Germinal center (tissue), 1 donor: Measurements from ENCODE around the gene ATXN10.
A peak's percentile ranks its signal among the peaks of the same experiment; 100 is the strongest.

Experiments used
- DNase-seq: peaks from one replicate; pipeline ENCODE4 v3.0.0; 2012; ENCODE audit warnings: mixed read lengths, low spot score

ATXN10 gene

GRCh38 chr22:45758603-45759002 is 87.0 kb downstream of the ATXN10 start:
- no peak for DNase-seq

GRCh38 chr22:45760682-45761081 is 89.0 kb downstream of the ATXN10 start:
- no peak for DNase-seq

GRCh38 chr22:45762545-45763235 is 91.1 kb downstream of the ATXN10 start:
- DNase-seq: no peak

GRCh38 chr22:45763236-45763624 is 91.6 kb downstream of the ATXN10 start:
- no peak for DNase-seq

- DNase-seq: no peak
Measured at GRCh38 chr22:45768490-45768889, 96.9 kb downstream of the ATXN10 start.

GRCh38 chr22:45769569-45770210 is 98.1 kb downstream of the ATXN10 start:
- no peak for DNase-seq

GRCh38 chr22:45770506-45770905 is 98.9 kb downstream of the ATXN10 start:
- no peak for DNase-seq

GRCh38 chr22:45771057-45771456 is 99.4 kb downstream of the ATXN10 start:
- no peak for DNase-seq

GRCh38 chr22:45771711-45772110 is 100.1 kb downstream of the ATXN10 start:
- no peak for DNase-seq

- peak; percentile 55 for DNase-seq
Measured at GRCh38 chr22:45772743-45773142, 101.1 kb downstream of the ATXN10 start.

- DNase-seq: no peak
Measured at GRCh38 chr22:45774001-45774670, 102.5 kb downstream of the ATXN10 start.

- DNase-seq: no peak
Measured at GRCh38 chr22:45775062-45775461, 103.4 kb downstream of the ATXN10 start.

- peak; percentile 72 for DNase-seq
Measured at GRCh38 chr22:45775569-45776312, 104.1 kb downstream of the ATXN10 start.

- DNase-seq: no peak
Measured at GRCh38 chr22:45776313-45776585, 104.6 kb downstream of the ATXN10 start.

- peak; percentile 55 for DNase-seq
Measured at GRCh38 chr22:45777046-45777851, 105.6 kb downstream of the ATXN10 start.

- DNase-seq: no peak
Measured at GRCh38 chr22:45777852-45778375, 106.3 kb downstream of the ATXN10 start.

GRCh38 chr22:45781459-45781858 is 109.8 kb downstream of the ATXN10 start:
- no peak for DNase-seq

GRCh38 chr22:45781966-45782365 is 110.3 kb downstream of the ATXN10 start:
- DNase-seq: no peak

- no peak for DNase-seq
Measured at GRCh38 chr22:45783021-45783420, 111.4 kb downstream of the ATXN10 start.

GRCh38 chr22:45783690-45784089 is 112.1 kb downstream of the ATXN10 start:
- DNase-seq: no peak

- DNase-seq: no peak
Measured at GRCh38 chr22:45784357-45785277, 113.0 kb downstream of the ATXN10 start.
